ENCODE data around the gene KAZN.

- TF ChIP-seq CTCF (IDR thresholded peaks at IDR 0.05) (no peak), POLR2A (IDR thresholded peaks at IDR 0.05) (no peak)
Measured at GRCh38 chr1:15005116-15005515, 406.6 kb downstream of the KAZN start.

All from body of pancreas (tissue), 4 donors.